ENCODE data around the gene ABI3BP. TPM values are rescaled to one million over a fixed set of nuclear protein-coding genes. Genes with fewer than 3 reads are reported as not detected.

ABI3BP gene
- polyA plus RNA-seq, 1 of the 3 experiments (the other 2 are of a cell fraction): 8.4 TPM

DNA sequence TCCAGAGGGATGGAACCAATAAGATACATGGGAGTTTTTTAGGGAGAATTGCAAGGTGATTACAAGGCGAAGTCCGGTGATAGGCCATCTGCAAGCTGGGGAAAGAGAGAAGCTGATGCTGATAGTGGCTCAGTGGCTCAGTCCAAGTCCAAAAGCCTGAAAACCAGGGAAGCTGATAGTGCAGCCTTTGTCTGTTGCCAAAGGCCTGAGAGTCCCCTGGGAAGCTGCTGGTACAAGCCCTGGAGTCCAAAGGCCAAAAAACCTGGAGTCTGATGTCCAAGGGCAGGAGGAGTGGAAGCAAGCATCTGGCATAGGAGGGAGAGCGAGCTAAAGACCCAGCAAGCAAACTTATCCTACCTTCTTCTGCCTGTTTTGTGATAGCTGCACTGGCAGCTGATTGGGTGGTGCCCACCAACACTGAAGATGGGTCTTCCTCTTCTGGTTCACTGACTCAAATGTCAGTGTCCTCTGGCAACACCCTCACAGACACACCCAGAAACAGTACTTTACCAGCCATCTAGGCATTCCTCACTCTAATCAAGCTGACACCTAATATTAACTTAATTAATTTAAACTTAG lies 267.2 kb downstream of the ABI3BP start:
- DNase-seq: no peak
- 96% methylated on average over 3 of the region's 3 CpGs for WGBS (ENCODE audit: low lambda C conversion rate)
- Histone ChIP-seq H3K9ac (no peak overlapping the region), H3F3A (replicated peaks; ENCODE audit: insufficient read depth) (peaks cover 27% of the 10 kb centered on the region), H3K27me3 (ENCODE audit: insufficient read depth) (no peaks in the 10 kb centered on the region), H3K9me3 (no peaks in the 10 kb centered on the region), H2AFZ (ENCODE audit: low read depth) (no peak overlapping the region), H3K9me2 (no peaks in the 10 kb centered on the region), H3K4me3 (ENCODE audit: low read depth in 2 of 2, low read length in 1 of 2) (no peak overlapping the region), H3K4me1 (ENCODE audit: control insufficient read depth in 1 of 2, insufficient read depth in 2 of 2, low read depth in 1 of 2, low read length in 1 of 2) (peaks cover 0 to 3% of the 10 kb centered on the region in 2 experiments; a peak in 2 of 4 replicates), H3K79me2 (ENCODE audit: insufficient read depth) (peaks cover 88% of the 10 kb centered on the region), H3K4me2 (no peak overlapping the region), H3K27ac (ENCODE audit: low read depth in 2 of 2, low read length in 1 of 2) (no peak overlapping the region), H3K36me3 (replicated peaks in 1 of 2; ENCODE audit: control insufficient read depth in 1 of 2, insufficient read depth in 2 of 2, low read length in 1 of 2) (peaks cover 84 to 87% of the 10 kb centered on the region in 2 experiments), H4K20me1 (ENCODE audit: insufficient read depth) (peaks cover 41% of the 10 kb centered on the region)
- CTCF ChIA-PET: interaction anchor here (1.1 kb wide), 2 partner anchors 11 to 470 kb away, joined by 3 to 4 read pairs; no protein-coding TSS in a partner anchor
- TF ChIP-seq EZH2phosphoT487 (IDR thresholded peaks at IDR 0.05; ENCODE audit: borderline replicate concordance, low read depth): no peak
- TF ChIP-seq NFIC (IDR thresholded peaks at IDR 0.05; ENCODE audit: borderline replicate concordance): no peak
- no peak for TF ChIP-seq RXRA (IDR thresholded peaks at IDR 0.05; ENCODE audit: borderline replicate concordance, low read depth)
- TF ChIP-seq, protein P1, sequence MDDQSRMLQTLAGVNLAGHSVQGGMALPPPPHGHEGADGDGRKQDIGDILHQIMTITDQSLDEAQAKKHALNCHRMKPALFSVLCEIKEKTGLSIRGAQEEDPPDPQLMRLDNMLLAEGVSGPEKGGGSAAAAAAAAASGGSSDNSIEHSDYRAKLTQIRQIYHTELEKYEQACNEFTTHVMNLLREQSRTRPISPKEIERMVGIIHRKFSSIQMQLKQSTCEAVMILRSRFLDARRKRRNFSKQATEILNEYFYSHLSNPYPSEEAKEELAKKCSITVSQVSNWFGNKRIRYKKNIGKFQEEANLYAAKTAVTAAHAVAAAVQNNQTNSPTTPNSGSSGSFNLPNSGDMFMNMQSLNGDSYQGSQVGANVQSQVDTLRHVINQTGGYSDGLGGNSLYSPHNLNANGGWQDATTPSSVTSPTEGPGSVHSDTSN (IDR thresholded peaks at IDR 0.05): no peak
- TF ChIP-seq, protein P2, sequence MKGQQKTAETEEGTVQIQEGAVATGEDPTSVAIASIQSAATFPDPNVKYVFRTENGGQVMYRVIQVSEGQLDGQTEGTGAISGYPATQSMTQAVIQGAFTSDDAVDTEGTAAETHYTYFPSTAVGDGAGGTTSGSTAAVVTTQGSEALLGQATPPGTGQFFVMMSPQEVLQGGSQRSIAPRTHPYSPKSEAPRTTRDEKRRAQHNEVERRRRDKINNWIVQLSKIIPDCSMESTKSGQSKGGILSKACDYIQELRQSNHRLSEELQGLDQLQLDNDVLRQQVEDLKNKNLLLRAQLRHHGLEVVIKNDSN (IDR thresholded peaks at IDR 0.05; ENCODE audit: borderline replicate concordance, low read depth): no peak
- no peak for TF ChIP-seq ELF1 (IDR thresholded peaks at IDR 0.05)
- no peak for TF ChIP-seq FOSL2 (IDR thresholded peaks at IDR 0.05; ENCODE audit: borderline replicate concordance, low read depth)
- TF ChIP-seq RCOR1 (IDR thresholded peaks at IDR 0.05; ENCODE audit: low read length): no peak
- TF ChIP-seq, protein P3, sequence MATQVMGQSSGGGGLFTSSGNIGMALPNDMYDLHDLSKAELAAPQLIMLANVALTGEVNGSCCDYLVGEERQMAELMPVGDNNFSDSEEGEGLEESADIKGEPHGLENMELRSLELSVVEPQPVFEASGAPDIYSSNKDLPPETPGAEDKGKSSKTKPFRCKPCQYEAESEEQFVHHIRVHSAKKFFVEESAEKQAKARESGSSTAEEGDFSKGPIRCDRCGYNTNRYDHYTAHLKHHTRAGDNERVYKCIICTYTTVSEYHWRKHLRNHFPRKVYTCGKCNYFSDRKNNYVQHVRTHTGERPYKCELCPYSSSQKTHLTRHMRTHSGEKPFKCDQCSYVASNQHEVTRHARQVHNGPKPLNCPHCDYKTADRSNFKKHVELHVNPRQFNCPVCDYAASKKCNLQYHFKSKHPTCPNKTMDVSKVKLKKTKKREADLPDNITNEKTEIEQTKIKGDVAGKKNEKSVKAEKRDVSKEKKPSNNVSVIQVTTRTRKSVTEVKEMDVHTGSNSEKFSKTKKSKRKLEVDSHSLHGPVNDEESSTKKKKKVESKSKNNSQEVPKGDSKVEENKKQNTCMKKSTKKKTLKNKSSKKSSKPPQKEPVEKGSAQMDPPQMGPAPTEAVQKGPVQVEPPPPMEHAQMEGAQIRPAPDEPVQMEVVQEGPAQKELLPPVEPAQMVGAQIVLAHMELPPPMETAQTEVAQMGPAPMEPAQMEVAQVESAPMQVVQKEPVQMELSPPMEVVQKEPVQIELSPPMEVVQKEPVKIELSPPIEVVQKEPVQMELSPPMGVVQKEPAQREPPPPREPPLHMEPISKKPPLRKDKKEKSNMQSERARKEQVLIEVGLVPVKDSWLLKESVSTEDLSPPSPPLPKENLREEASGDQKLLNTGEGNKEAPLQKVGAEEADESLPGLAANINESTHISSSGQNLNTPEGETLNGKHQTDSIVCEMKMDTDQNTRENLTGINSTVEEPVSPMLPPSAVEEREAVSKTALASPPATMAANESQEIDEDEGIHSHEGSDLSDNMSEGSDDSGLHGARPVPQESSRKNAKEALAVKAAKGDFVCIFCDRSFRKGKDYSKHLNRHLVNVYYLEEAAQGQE (IDR thresholded peaks at IDR 0.05; ENCODE audit: low read depth, low read length): no peak
- no peak for TF ChIP-seq RFX5 (IDR thresholded peaks at IDR 0.05; ENCODE audit: low read length)
- no peak for TF ChIP-seq FOXJ3 (CRISPR knock-in tag; IDR thresholded peaks at IDR 0.05)
- no peak for TF ChIP-seq TAF1 (IDR thresholded peaks at IDR 0.05; ENCODE audit: borderline replicate concordance, low read depth, low read length)
- TF ChIP-seq, protein P4, sequence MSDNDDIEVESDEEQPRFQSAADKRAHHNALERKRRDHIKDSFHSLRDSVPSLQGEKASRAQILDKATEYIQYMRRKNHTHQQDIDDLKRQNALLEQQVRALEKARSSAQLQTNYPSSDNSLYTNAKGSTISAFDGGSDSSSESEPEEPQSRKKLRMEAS (IDR thresholded peaks at IDR 0.05; ENCODE audit: low read depth): no peak
- TF ChIP-seq MXI1 (IDR thresholded peaks at IDR 0.05; ENCODE audit: low read depth, low read length): no peak
- no peak for TF ChIP-seq MEF2A (IDR thresholded peaks at IDR 0.05; ENCODE audit: borderline replicate concordance, low read depth)
- no peak for TF ChIP-seq CHD2 (IDR thresholded peaks at IDR 0.05; ENCODE audit: low read length, partially characterized antibody)
- POLR2A ChIA-PET: interaction anchor here (1.0 kb wide), 1 partner anchor 10 kb away, joined by 3 read pairs; no protein-coding TSS in a partner anchor
